ENCODE measurements around the gene UQCR11.
A peak's percentile ranks its signal among the peaks of the same experiment; 100 is the strongest.

The UQCR11 gene

GRCh38 chr19:1585243-1585580 is 20.1 kb downstream of the UQCR11 start:
- no peak for DNase-seq

GRCh38 chr19:1584500-1585242 is 20.6 kb downstream of the UQCR11 start:
- no peak for DNase-seq

- no peak for DNase-seq
These were observed 23.1 kb downstream of the UQCR11 start for GRCh38 chr19:1582201-1582600.

GRCh38 chr19:1580957-1581356 is 24.3 kb downstream of the UQCR11 start:
- no peak for DNase-seq

- DNase-seq: no peak
These were observed 24.9 kb downstream of the UQCR11 start for GRCh38 chr19:1580382-1580781.

GRCh38 chr19:1579222-1579621 is 26.0 kb downstream of the UQCR11 start:
- no peak for DNase-seq

- no peak for DNase-seq
These were observed 27.2 kb downstream of the UQCR11 start for GRCh38 chr19:1577929-1578618.

GRCh38 chr19:1577090-1577928 is 28.0 kb downstream of the UQCR11 start:
- no peak for DNase-seq

- DNase-seq: no peak
These were observed 28.8 kb downstream of the UQCR11 start for GRCh38 chr19:1576242-1577089.

GRCh38 chr19:1575323-1576241 is 29.7 kb downstream of the UQCR11 start:
- no peak for DNase-seq

GRCh38 chr19:1574354-1575136 is 30.7 kb downstream of the UQCR11 start:
- DNase-seq: no peak

GRCh38 chr19:1572795-1573194 is 32.5 kb downstream of the UQCR11 start:
- no peak for DNase-seq

- DNase-seq: no peak
These were observed 33.9 kb downstream of the UQCR11 start for GRCh38 chr19:1571358-1571757.

- DNase-seq: no peak
These were observed 34.4 kb downstream of the UQCR11 start for GRCh38 chr19:1570836-1571235.

- DNase-seq: no peak
These were observed 35.3 kb downstream of the UQCR11 start for GRCh38 chr19:1569997-1570396.

GRCh38 chr19:1568320-1569019 is 36.8 kb downstream of the UQCR11 start, which contains the start of gene MEX3D:
Gene MEX3D, minus strand, starts transcription at chr19:1568325. Its CDS starts 267 bp downstream, at chr19:1568058.
- peak in 1 of 2 donors; percentile 16 for DNase-seq

- no peak for DNase-seq
These were observed 37.4 kb downstream of the UQCR11 start for GRCh38 chr19:1567848-1568227.

GRCh38 chr19:1567116-1567847 is 38.0 kb downstream of the UQCR11 start:
- no peak for DNase-seq

GRCh38 chr19:1566392-1567115 is 38.7 kb downstream of the UQCR11 start:
- no peak for DNase-seq
